A549 treated with AZD9567 at 1 μM for 4 hours (cell line): ENCODE data around the gene SOX11. TPM values are rescaled to one million over a fixed set of nuclear protein-coding genes. Genes with fewer than 3 reads are reported as not detected.

Source experiments
- total RNA-seq: library from RNA; stranded (reverse); fragments of 200-300 nt; extraction: Qiagen RNA extraction; gene quantifications from 5 replicates; pipeline ENCODE4 v1.2.3, GENCODE V29; 2022; ENCODE audit not compliant: insufficient read depth

The SOX11 gene
- total RNA-seq = not detected in 5 replicates

DNA sequence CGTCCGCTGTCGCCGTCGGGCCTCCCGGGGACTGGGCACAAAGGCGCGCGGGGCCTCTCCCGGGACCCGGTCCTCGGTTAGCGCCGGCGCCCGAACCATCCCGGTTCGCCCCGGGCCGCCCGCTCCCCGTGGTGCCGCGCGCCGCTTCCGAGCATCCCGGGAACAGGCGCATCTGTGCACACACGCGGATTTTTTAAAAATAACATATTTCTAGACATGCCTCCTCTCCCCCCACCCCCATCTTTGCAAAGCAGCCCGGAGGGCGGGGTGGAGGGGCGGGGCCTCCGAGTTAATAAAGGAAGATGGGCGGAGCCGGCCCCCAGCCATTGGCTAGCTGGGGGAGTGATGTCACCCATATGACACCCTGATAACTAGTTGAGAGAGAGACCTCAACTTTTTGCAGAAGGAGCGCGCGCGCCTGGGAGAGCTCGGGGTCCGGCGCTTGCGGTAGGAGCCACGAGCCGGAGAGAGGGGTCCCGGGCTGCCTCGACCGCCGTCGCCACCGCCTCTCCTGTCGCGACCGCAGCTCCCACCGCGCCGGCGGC is at the start of gene SOX11:
Gene SOX11, plus strand, starts transcription at position 400 of the 545 bp plus-strand sequence. CDS start 338 bp downstream, outside the sequence.

